Tibial artery (tissue), 4 donors: ENCODE data around the gene CLEC4M.

Experiments
- DNase-seq, 2 donors: peaks; one replicate each; pipeline ENCODE4 v3.0.0-alpha.2; 2019
- H3K27ac ChIP-seq, 2 donors: fragments of 200-600 bp; sonication (generic) in 1 of 2; 1 replicate in 1 of 2; 2 replicates in 1 of 2; pipeline ENCODE4 v1.5.1; 2018 to 2019; ENCODE audit warnings: mild to moderate bottlenecking in 1 of 2
- H3K27me3 ChIP-seq, 2 donors: fragments of 200-600 bp; sonication (generic) in 1 of 2; one replicate each; pipeline versions ENCODE4 v1.5.1 to v1.6.0; 2016 to 2019
- H3K36me3 ChIP-seq, 3 donors: fragments of 200-600 bp; sonication (generic) in 2 of 3; one replicate each; pipeline ENCODE4 v1.5.1; 2016 to 2019; ENCODE audit warnings: mild to moderate bottlenecking in 2 of 3
- H3K4me1 ChIP-seq, 4 donors: fragments of 200-600 bp; sonication (generic) in 2 of 4; 1 replicate in 3 of 4; 2 replicates in 1 of 4; pipeline ENCODE4 v1.5.1; 2016 to 2019
- H3K4me3 ChIP-seq, 2 donors: fragments of 200-600 bp; sonication (generic) in 1 of 2; 1 replicate in 1 of 2; 2 replicates in 1 of 2; pipeline ENCODE4 v1.5.1; 2018 to 2019; ENCODE audit warnings: mild to moderate bottlenecking in 2 of 2
- H3K9me3 ChIP-seq, 3 donors: fragments of 200-600 bp; sonication (generic) in 1 of 3; one replicate each; pipeline ENCODE4 v1.5.1; 2016 to 2019
- CTCF ChIP-seq, 2 experiments: fragments of 200-600 bp in 1 of 2; fragments of 450-650 bp in 1 of 2; IDR thresholded peaks; one replicate each; pipeline ENCODE4 v1.5.1; 2017 to 2019; ENCODE audit warnings: antibody characterized with exemption in 2 of 2, mild to moderate bottlenecking in 1 of 2, moderate library complexity in 1 of 2
- intact Hi-C: fragments of 100-400 bp; cut with DNase I; formaldehyde crosslinking; loops from one replicate; pipeline ENCODE4 v1.15.0; 2023; ENCODE audit warnings: low total_unique reads

The CLEC4M gene

DNA sequence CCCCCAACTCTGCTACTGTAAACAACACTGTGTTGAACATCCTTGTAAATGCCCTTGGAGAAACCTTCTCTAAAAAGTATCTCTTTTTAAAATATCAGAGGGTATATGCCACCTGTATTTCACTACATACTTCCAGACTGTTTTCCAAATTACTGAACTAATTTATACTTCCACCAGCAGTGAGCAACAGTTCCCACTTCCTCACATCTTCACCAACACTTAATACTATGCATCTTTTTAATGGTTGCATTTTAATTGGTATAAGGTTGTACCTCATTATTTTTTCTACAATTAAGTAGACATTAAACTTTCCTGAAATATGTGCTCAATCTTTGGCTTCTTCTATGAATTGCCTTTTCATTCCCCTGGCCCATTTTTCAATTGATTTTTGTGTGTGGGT lies 21.8 kb downstream of the CLEC4M start:
- DNase-seq, result no peak
- Histone ChIP-seq H3K9me3 (peaks cover 0 to 3% (median 0%) of the 10 kb centered on the region in 3 donors), H3K27ac (no peak overlapping the region), H3K27me3 (peaks cover 0 to 58% of the 10 kb centered on the region in 2 donors), H3K4me1 (peaks cover 0 to 10% (median 4%) of the 10 kb centered on the region in 4 donors), H3K36me3 (no peaks in the 10 kb centered on the region), H3K4me3 (no peak overlapping the region)
- TF ChIP-seq CTCF (IDR thresholded peaks at IDR 0.05), result no peak
- intact Hi-C loops, result no loop called here

- intact Hi-C loops, result no loop called here
- Histone ChIP-seq H3K4me3 (no peak overlapping the region), H3K9me3 (peaks cover 0 to 3% (median 0%) of the 10 kb centered on the region in 3 donors), H3K27ac (no peak overlapping the region), H3K4me1 (peaks cover 0 to 10% (median 4%) of the 10 kb centered on the region in 4 donors), H3K27me3 (peaks cover 0 to 68% of the 10 kb centered on the region in 2 donors), H3K36me3 (no peaks in the 10 kb centered on the region)
- no peak for TF ChIP-seq CTCF (IDR thresholded peaks at IDR 0.05)
- peak in 1 of 2 donors; percentile 51 for DNase-seq
These were observed 24.1 kb downstream of the CLEC4M start for GRCh38 chr19:7787141-7787540.

DNA sequence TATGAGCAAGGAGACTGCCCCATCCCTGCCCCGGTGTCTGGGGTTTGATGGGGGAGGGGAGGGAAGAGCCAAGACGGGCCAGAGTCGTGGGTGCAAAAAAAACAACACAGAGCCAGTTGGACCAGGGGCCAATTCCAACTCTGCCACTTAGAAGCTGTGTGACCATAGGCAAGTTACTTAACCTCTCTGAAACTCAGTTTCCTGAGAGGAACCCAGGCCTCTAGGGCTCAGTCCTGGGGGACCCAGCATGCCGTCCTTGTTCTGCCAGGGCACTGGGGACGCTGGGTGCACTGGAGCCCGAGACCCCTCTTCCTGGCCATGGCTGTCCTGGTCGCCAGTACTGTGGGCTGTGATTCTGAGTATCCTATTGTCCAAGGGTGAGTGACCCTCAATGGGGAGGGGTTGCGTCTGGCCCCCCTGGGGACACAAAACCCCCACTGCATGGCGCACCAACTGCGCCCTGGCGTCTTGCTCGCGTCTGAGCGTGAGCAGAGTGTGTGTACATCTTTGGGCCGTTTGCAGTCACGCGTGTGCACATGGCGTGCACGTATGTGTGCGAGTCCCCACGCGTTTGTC lies 24.6 kb downstream of the CLEC4M start:
- no peaks in the 10 kb centered on the region for H3K36me3 ChIP-seq
- no peak overlapping the region for H3K4me3 ChIP-seq
- no peak for TF ChIP-seq CTCF (IDR thresholded peaks at IDR 0.05)
- no peak for DNase-seq
- H3K9me3 ChIP-seq, result peaks cover 0 to 3% (median 0%) of the 10 kb centered on the region in 3 donors
- intact Hi-C loops, result no loop called here
- H3K4me1 ChIP-seq, result peaks cover 0 to 10% (median 4%) of the 10 kb centered on the region in 4 donors
- peaks cover 0 to 66% of the 10 kb centered on the region in 2 donors for H3K27me3 ChIP-seq
- no peak overlapping the region for H3K27ac ChIP-seq

- no peak for TF ChIP-seq CTCF (IDR thresholded peaks at IDR 0.05)
- Histone ChIP-seq H3K27ac (no peak overlapping the region), H3K4me3 (no peak overlapping the region), H3K4me1 (peaks cover 0 to 10% (median 4%) of the 10 kb centered on the region in 4 donors), H3K36me3 (no peaks in the 10 kb centered on the region), H3K27me3 (peaks cover 0 to 61% of the 10 kb centered on the region in 2 donors), H3K9me3 (peaks cover 0 to 3% (median 0%) of the 10 kb centered on the region in 3 donors)
- no peak for DNase-seq
- intact Hi-C loops, result no loop called here
These were observed 25.3 kb downstream of the CLEC4M start for GRCh38 chr19:7788178-7788932.

DNA sequence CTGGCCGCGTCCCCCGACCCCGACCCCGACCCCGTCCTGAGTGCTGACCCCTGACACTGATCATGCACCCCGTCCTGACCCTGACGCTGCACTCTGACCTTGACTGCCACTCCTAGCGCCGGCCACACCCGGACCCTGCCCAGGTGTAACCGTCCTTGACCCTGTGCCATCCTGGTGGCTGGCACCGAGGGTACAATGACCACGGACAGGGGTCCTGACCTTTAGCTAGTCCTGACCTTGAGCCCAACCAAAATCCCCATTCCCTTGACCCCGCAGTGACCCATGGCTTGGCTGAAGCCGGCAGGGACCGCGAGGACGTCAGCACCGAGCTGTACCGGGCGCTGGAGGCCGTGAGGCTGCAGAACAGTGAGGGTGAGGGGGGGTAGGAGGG lies 25.9 kb downstream of the CLEC4M start:
- H3K27ac ChIP-seq, result no peak overlapping the region
- peaks cover 0 to 3% (median 0%) of the 10 kb centered on the region in 3 donors for H3K9me3 ChIP-seq
- H3K4me1 ChIP-seq, result peaks cover 0 to 10% (median 4%) of the 10 kb centered on the region in 4 donors
- no peak for DNase-seq
- no peak for TF ChIP-seq CTCF (IDR thresholded peaks at IDR 0.05)
- intact Hi-C loops, result no loop called here
- no peaks in the 10 kb centered on the region for H3K36me3 ChIP-seq
- no peak overlapping the region for H3K4me3 ChIP-seq
- peaks cover 0 to 64% of the 10 kb centered on the region in 2 donors for H3K27me3 ChIP-seq
